NCI-H345 (cell line): Measurements from ENCODE around the gene STK39.
A peak's percentile ranks its signal among the peaks of the same experiment; 100 is the strongest.
"Not testable (repeated sequence)": the region's sequence is repeated elsewhere in the genome, so short reads cannot be mapped to it uniquely, and the experiment has no call there.

Experiments used
- DNase-seq: peaks from one replicate; lab custom pipeline; 2025; lab: John Stamatoyannopoulos, UW

Gene STK39

GRCh38 chr2:168247341-168248261 is at the start of gene STK39:
Gene STK39, minus strand, starts transcription at chr2:168247595. Its CDS starts 160 bp downstream, at chr2:168247435.
- peak; percentile 77 for DNase-seq

- no peak for DNase-seq
Observed at GRCh38 chr2:168295051-168295450, 47.7 kb upstream of the STK39 start.

GRCh38 chr2:168294409-168294808 is 47.0 kb upstream of the STK39 start:
- DNase-seq, result no peak

- no peak for DNase-seq
Observed at GRCh38 chr2:168293766-168294165, 46.4 kb upstream of the STK39 start.

GRCh38 chr2:168290391-168290790 is 43.0 kb upstream of the STK39 start:
- no peak for DNase-seq

GRCh38 chr2:168289880-168290279 is 42.5 kb upstream of the STK39 start:
- DNase-seq, result no peak

GRCh38 chr2:168286535-168286934 is 39.1 kb upstream of the STK39 start:
- DNase-seq, result no peak

GRCh38 chr2:168278424-168278888 is 31.1 kb upstream of the STK39 start:
- DNase-seq, result no peak

GRCh38 chr2:168277276-168277675 is 29.9 kb upstream of the STK39 start:
- DNase-seq, result no peak

- DNase-seq, result peak; percentile 67
Observed at GRCh38 chr2:168272225-168272624, 24.8 kb upstream of the STK39 start.

GRCh38 chr2:168262926-168263325 is 15.5 kb upstream of the STK39 start:
- not testable (repeated sequence) for DNase-seq

- DNase-seq, result peak; percentile 40
Observed at GRCh38 chr2:168256448-168256847, 9.1 kb upstream of the STK39 start.

GRCh38 chr2:168255866-168256265 is 8.5 kb upstream of the STK39 start:
- DNase-seq, result no peak

- DNase-seq, result no peak
Observed at GRCh38 chr2:168255103-168255502, 7.7 kb upstream of the STK39 start.

- DNase-seq, result no peak
Observed at GRCh38 chr2:168254158-168254935, 7.0 kb upstream of the STK39 start.

- no peak for DNase-seq
Observed at GRCh38 chr2:168253379-168253778, 6.0 kb upstream of the STK39 start.

GRCh38 chr2:168252976-168253375 is 5.6 kb upstream of the STK39 start:
- DNase-seq, result no peak

GRCh38 chr2:168246483-168247340 is 683 bp downstream of the STK39 start:
- peak; percentile 47 for DNase-seq

GRCh38 chr2:168246072-168246482 is 1.3 kb downstream of the STK39 start:
- peak; percentile 47 for DNase-seq

GRCh38 chr2:168245074-168245825 is 2.1 kb downstream of the STK39 start:
- peak; percentile 23 for DNase-seq

GRCh38 chr2:168244318-168244717 is 3.1 kb downstream of the STK39 start:
- peak; percentile 89 for DNase-seq
